ENCODE results near the gene OR51T1. TPM values are rescaled to one million over a fixed set of nuclear protein-coding genes. Genes with fewer than 3 reads are reported as not detected.

Gene OR51T1
- total RNA-seq, 2 experiments from 2014 or later: not detected

DNA sequence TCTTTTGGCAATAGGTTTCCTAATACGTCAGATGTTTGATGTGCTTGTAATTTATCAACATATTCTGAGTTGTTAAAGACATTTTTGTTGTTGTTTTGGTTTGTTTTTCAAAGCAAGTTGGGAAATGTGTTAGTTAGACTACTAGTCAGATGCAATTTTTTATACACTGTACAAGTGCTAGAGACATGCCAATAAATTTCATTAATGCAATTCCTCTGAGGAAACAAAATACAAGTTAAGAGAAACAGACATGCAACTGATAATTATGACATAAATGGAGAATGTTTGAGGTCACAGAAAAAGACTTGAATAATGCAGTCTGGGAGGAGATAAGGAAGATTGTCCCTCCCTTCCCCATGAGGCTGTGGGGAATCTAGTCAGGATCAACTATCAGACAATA, 5.9 kb downstream of the OR51T1 start:
- Mint-ChIP-seq H3K27me3 (ENCODE audit: low read depth) (peaks cover 3% of the 10 kb centered on the region), H3K4me1 (ENCODE audit: low read depth) (no peaks in the 10 kb centered on the region), H3K9me3 (no peaks in the 10 kb centered on the region), H3K27ac (no peak overlapping the region), H3K36me3 (ENCODE audit: low read depth) (no peaks in the 10 kb centered on the region), H3K4me3 (no peak overlapping the region)
- intact Hi-C loops (cut with micrococcal nuclease): no loop called here
- DNase-seq: no peak
- CTCF ChIA-PET: no interaction called here

DNA sequence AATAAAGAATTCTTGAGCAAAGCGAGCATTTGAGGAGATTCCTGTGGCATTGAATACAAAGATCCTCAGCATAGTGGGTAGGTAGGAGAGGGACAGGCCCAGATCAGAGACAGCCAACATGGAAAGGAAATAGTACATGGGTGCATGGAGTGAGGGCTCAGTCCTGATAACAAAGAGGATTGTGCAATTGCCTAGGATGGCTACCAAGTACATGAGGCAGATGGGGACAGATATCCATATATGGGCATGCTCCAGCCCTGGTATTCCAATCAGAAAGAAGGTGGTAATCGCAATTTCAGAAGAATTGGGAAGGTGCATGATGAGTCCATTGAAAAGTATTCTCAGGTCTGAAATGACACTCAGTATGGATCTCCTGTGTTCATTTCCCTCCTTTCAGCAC, 8.6 kb downstream of the OR51T1 start:
- H3K27me3 Mint-ChIP-seq (ENCODE audit: low read depth): peaks cover 3% of the 10 kb centered on the region
- H3K4me3 Mint-ChIP-seq: no peak overlapping the region
- no peaks in the 10 kb centered on the region for H3K4me1 Mint-ChIP-seq (ENCODE audit: low read depth)
- DNase-seq: no peak
- no peak overlapping the region for H3K27ac Mint-ChIP-seq
- CTCF ChIA-PET: no interaction called here
- intact Hi-C loops (cut with micrococcal nuclease): no loop called here
- no peaks in the 10 kb centered on the region for H3K9me3 Mint-ChIP-seq
- no peaks in the 10 kb centered on the region for H3K36me3 Mint-ChIP-seq (ENCODE audit: low read depth)

DNA sequence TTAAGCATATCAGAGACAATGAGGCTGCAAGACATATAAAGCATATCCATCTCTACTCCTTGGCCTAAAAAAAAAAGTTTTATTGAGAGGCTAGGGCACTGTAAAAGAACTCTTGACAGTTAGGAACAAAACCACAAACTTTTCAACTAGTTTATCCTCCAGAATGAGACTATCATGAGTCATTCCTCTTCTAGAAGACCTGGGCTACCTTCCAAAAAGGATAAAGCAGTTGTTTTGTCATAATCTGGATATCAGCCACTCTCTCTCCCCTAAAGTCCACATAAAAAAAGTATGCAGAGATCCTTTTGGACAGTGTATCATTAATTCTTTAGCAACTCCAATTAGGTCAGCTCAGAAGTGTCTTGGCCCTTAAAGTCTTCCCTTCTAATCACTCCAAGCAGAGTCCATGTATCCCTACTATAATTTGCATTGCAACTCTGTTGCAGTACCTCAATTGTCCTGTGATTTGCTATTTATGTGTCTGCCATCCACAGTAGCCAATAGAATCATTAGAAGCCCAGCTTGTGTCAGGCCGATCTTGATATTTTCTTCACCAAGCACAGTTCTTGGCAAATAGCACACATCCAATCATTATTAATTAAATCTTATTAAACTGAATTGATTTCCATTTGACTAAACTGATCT, 10.4 kb downstream of the OR51T1 start:
- H3K9me3 Mint-ChIP-seq: no peaks in the 10 kb centered on the region
- H3K4me3 Mint-ChIP-seq: no peak overlapping the region
- peaks cover 3% of the 10 kb centered on the region for H3K27me3 Mint-ChIP-seq (ENCODE audit: low read depth)
- intact Hi-C loops (cut with micrococcal nuclease): no loop called here
- no peak overlapping the region for H3K27ac Mint-ChIP-seq
- DNase-seq: no peak
- H3K36me3 Mint-ChIP-seq (ENCODE audit: low read depth): no peaks in the 10 kb centered on the region
- CTCF ChIA-PET: no interaction called here
- no peaks in the 10 kb centered on the region for H3K4me1 Mint-ChIP-seq (ENCODE audit: low read depth)

DNA sequence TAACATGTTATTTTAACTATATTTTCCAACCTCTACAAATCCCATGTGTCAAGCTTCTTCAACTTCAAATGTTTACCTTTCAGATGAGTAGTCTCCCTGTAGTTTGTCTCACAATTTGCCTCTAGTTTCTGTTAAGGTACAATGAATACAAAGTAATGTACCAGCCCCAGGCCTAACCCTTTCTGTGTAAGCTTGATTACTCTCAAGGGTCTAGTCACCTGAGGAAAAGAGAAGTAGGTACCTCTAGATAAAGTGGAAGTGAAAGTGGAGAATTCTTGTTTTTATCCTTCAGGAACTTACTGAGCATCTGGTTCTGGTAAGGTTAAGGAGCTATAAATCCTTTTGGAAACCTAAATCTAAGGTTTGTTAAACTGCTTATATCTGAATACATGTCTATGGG, 21.8 kb downstream of the OR51T1 start, which contains the start of gene OR51A7:
Gene OR51A7 (plus strand): TSS at position 300 of the 400 bp plus-strand sequence. CDS start 3,587 bp downstream, outside the sequence.
- CTCF ChIA-PET: no interaction called here
- DNase-seq: no peak
- no peaks in the 10 kb centered on the region for H3K9me3 Mint-ChIP-seq
- intact Hi-C loops (cut with micrococcal nuclease): no loop called here
- H3K27ac Mint-ChIP-seq: no peak within 1 kb of the TSS
- no peak within 1 kb of the TSS for H3K4me3 Mint-ChIP-seq
- no peaks in the 10 kb centered on the region for H3K4me1 Mint-ChIP-seq (ENCODE audit: low read depth)
- H3K27me3 Mint-ChIP-seq (ENCODE audit: low read depth): peaks cover 5% of the 10 kb centered on the region
- H3K36me3 Mint-ChIP-seq (ENCODE audit: low read depth): no peaks in the 10 kb centered on the region

DNA sequence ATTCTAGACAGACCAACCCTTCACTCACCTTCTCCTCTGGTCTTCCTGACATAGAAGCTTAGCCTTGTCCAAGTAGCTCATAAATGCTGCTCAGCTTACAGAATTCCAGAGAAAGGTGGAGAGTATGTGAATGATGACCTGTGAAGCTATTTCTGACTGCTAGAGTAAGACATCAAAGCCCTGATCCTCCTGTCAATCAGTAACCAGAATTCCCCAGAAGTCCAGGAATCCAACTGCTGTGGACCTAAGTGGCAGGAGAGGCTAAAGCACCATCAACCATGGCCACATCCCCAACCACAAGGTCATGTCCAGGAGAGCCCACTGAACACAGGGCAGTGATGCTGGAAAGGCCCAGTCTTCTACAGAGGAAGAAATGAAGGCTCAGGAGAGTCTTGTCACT, 34.9 kb downstream of the OR51T1 start:
- peaks cover 3% of the 10 kb centered on the region for H3K27me3 Mint-ChIP-seq (ENCODE audit: low read depth)
- no peaks in the 10 kb centered on the region for H3K36me3 Mint-ChIP-seq (ENCODE audit: low read depth)
- H3K4me1 Mint-ChIP-seq (ENCODE audit: low read depth): no peaks in the 10 kb centered on the region
- H3K27ac Mint-ChIP-seq: no peak overlapping the region
- no peaks in the 10 kb centered on the region for H3K9me3 Mint-ChIP-seq
- intact Hi-C loops (cut with micrococcal nuclease): no loop called here
- DNase-seq: no peak
- H3K4me3 Mint-ChIP-seq: no peak overlapping the region
- CTCF ChIA-PET: interaction anchor here (0.6 kb wide), 1 partner anchor 104 kb away, joined by 3 read pairs; no protein-coding TSS in a partner anchor

DNA sequence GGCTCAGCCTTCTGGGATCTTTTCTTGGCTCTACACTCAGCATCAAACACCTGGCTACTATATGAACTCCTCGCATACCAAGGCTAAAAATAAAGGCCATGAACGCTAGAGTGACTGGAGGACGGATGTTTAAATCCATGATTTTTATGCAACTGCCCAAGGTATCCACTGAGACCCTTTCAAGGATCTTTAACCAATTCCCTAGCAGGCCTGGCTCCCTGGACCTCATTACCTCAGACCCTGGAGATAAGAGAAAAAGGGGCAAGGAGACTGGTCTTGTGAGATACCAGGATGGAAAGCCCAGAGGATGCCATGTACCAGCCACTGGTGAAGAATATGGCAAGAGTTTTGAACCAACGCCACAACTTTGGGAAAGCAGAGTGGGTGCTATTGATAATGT, 37.5 kb downstream of the OR51T1 start, which contains the start of gene OR51G2:
Gene OR51G2 (minus strand): TSS at position 101 of the 400 bp plus-strand sequence. CDS start 3,687 bp downstream, outside the sequence.
- no peak within 1 kb of the TSS for H3K4me3 Mint-ChIP-seq
- intact Hi-C loops (cut with micrococcal nuclease): no loop called here
- H3K36me3 Mint-ChIP-seq (ENCODE audit: low read depth): no peaks in the 10 kb centered on the region
- H3K4me1 Mint-ChIP-seq (ENCODE audit: low read depth): no peaks in the 10 kb centered on the region
- no peaks in the 10 kb centered on the region for H3K9me3 Mint-ChIP-seq
- no peak for DNase-seq
- H3K27ac Mint-ChIP-seq: no peak within 1 kb of the TSS
- CTCF ChIA-PET: no interaction called here
- H3K27me3 Mint-ChIP-seq (ENCODE audit: low read depth): peaks cover 7% of the 10 kb centered on the region

DNA sequence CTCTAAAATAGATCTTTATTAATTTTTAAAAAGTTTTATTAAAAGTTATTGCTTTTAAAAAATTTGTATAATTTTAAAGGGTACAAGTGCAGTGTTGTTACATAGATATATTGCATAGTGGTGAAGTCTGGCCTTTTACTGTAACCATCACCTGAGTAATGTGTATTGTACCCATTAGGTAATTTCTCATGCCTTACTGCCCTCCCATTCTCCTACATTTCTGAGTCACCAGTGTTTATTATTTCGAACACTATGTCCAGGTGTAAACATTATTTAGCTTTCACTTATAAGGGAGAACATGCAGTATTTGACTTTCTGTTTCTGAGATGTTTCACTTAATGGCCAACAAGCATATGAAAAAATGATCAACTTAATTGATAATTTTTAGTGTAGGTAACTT, 40.1 kb downstream of the OR51T1 start:
- CTCF ChIA-PET: no interaction called here
- DNase-seq: no peak
- Mint-ChIP-seq H3K4me1 (ENCODE audit: low read depth) (no peaks in the 10 kb centered on the region), H3K27me3 (ENCODE audit: low read depth) (peaks cover 3% of the 10 kb centered on the region), H3K27ac (no peak overlapping the region), H3K36me3 (ENCODE audit: low read depth) (no peaks in the 10 kb centered on the region), H3K4me3 (no peak overlapping the region), H3K9me3 (no peaks in the 10 kb centered on the region)
- intact Hi-C loops (cut with micrococcal nuclease): no loop called here

DNA sequence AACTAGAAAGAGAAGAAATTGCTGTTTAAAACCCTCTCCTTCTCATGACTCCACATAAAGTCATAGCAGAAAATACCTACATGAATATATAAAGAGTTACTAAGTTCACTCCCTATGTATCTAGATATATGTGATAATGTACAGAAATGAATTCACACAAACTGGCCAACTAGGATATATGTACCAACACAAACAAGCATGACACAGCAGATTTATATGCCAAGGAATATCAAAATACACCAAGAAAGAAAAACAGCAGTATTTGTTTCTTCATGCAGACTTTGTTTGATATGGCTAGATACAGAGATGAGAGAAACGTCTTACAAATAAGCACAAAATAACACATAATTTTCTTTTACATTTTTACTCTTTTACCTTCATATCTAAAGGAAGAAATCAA, 40.6 kb downstream of the OR51T1 start:
- H3K27me3 Mint-ChIP-seq (ENCODE audit: low read depth): peaks cover 3% of the 10 kb centered on the region
- no peak for DNase-seq
- H3K36me3 Mint-ChIP-seq (ENCODE audit: low read depth): no peaks in the 10 kb centered on the region
- H3K9me3 Mint-ChIP-seq: no peaks in the 10 kb centered on the region
- no peaks in the 10 kb centered on the region for H3K4me1 Mint-ChIP-seq (ENCODE audit: low read depth)
- CTCF ChIA-PET: no interaction called here
- no peak overlapping the region for H3K27ac Mint-ChIP-seq
- H3K4me3 Mint-ChIP-seq: no peak overlapping the region
- intact Hi-C loops (cut with micrococcal nuclease): no loop called here

DNA sequence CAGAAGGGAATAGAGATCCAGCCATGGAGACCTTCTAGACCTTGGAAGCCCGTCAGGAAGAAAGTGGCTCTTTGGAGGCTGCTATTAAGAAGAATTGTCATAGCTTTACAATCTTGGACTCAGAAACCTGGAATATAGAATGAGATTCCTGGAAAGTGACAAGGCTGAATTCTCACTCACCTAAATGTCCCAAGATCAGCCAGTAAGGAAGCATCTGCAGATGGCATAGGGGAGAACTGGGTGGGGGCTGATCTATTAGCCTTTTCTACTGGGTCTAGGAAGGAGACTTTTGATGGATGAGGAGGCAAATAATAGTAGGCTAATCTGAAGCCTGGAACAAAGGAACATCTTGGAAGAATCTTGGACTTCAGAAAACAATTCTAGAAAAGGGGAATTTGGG, 42.5 kb downstream of the OR51T1 start, which contains the start of gene OR51G1:
Gene OR51G1 (minus strand): TSS at position 101 of the 400 bp plus-strand sequence. CDS start 0 bp downstream, at position 101.
- peaks cover 3% of the 10 kb centered on the region for H3K27me3 Mint-ChIP-seq (ENCODE audit: low read depth)
- no peaks in the 10 kb centered on the region for H3K9me3 Mint-ChIP-seq
- CTCF ChIA-PET: interaction anchor here (0.6 kb wide), 1 partner anchor 117 kb away, joined by 4 read pairs; no protein-coding TSS in a partner anchor
- no peak within 1 kb of the TSS for H3K4me3 Mint-ChIP-seq
- no peaks in the 10 kb centered on the region for H3K4me1 Mint-ChIP-seq (ENCODE audit: low read depth)
- intact Hi-C loops (cut with micrococcal nuclease): no loop called here
- DNase-seq: no peak
- H3K27ac Mint-ChIP-seq: no peak within 1 kb of the TSS
- no peaks in the 10 kb centered on the region for H3K36me3 Mint-ChIP-seq (ENCODE audit: low read depth)

DNA sequence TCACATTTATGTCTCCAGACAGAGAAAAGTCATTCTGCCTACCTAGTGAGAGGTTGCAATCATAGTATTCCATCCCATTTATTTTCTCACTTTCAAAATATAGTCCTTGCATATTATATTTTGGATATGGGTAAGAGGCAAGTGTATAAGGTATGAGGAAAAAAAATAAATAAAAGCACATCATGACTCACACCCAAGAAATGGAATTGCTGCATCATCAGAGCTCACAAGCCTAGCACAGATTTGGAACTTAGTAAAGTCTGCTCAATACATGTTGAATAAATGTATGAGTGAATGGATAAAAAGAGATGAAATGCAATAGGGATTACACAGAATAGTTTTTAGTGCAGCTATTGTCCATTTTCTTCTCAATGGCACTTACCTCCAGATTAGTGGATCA, 44.9 kb downstream of the OR51T1 start:
- peaks cover 3% of the 10 kb centered on the region for H3K27me3 Mint-ChIP-seq (ENCODE audit: low read depth)
- no peak overlapping the region for H3K4me3 Mint-ChIP-seq
- H3K4me1 Mint-ChIP-seq (ENCODE audit: low read depth): no peaks in the 10 kb centered on the region
- intact Hi-C loops (cut with micrococcal nuclease): no loop called here
- H3K36me3 Mint-ChIP-seq (ENCODE audit: low read depth): no peaks in the 10 kb centered on the region
- no peak for DNase-seq
- H3K27ac Mint-ChIP-seq: no peak overlapping the region
- H3K9me3 Mint-ChIP-seq: no peaks in the 10 kb centered on the region
- CTCF ChIA-PET: no interaction called here

Other genes starting within 250 kb of the OR51T1 start
- not detected for gene OR51D1, start 244.4 kb upstream of the OR51T1 start, total RNA-seq
- gene OR51E1, start 237.9 kb upstream of the OR51T1 start, total RNA-seq: not detected
- gene OR51E2, start 184.0 kb upstream of the OR51T1 start, total RNA-seq: not detected
- gene MMP26, start 177.1 kb upstream of the OR51T1 start, total RNA-seq: not detected
- gene OR51F1, start 112.0 kb upstream of the OR51T1 start, total RNA-seq: not detected
- gene OR52R1, start 77.5 kb upstream of the OR51T1 start, total RNA-seq: not detected
- not detected for gene OR51F2, start 60.6 kb upstream of the OR51T1 start, total RNA-seq
- gene OR51S1, start 32.7 kb upstream of the OR51T1 start, total RNA-seq: not detected
- gene OR51A7, start 21.9 kb downstream of the OR51T1 start, total RNA-seq: not detected
- gene OR51G2, start 37.5 kb downstream of the OR51T1 start, total RNA-seq: not detected
- not detected for gene OR51G1, start 42.4 kb downstream of the OR51T1 start, total RNA-seq
- not detected for gene OR51A4, start 65.7 kb downstream of the OR51T1 start, total RNA-seq
- not detected for gene OR51A2, start 73.8 kb downstream of the OR51T1 start, total RNA-seq
- not detected for gene OR51L1, start 113.0 kb downstream of the OR51T1 start, total RNA-seq
- gene OR52J3, start 164.6 kb downstream of the OR51T1 start, total RNA-seq: not detected
- not detected for gene OR52E2, start 177.7 kb downstream of the OR51T1 start, total RNA-seq
- gene OR52E1, start 187.7 kb downstream of the OR51T1 start, total RNA-seq: not detected

All from activated naive CD4-positive, alpha-beta T cell treated with anti-CD3 and anti-CD28 coated beads for 36 hours (primary cell).